ENCODE data around the gene CDK6.
"Not testable (repeated sequence)": the region's sequence is repeated elsewhere in the genome, so short reads cannot be mapped to it uniquely, and the experiment has no call there.

The CDK6 gene

GRCh38 chr7:92761391-92762097 lies 74.8 kb downstream of the CDK6 start:
- no peak for DNase-seq (ENCODE audit: low read depth)

- DNase-seq (ENCODE audit: low read depth): no peak
Measured at GRCh38 chr7:92758796-92759431, 77.5 kb downstream of the CDK6 start.

- not testable (repeated sequence) for DNase-seq (ENCODE audit: low read depth)
Measured at GRCh38 chr7:92757311-92757910, 79.0 kb downstream of the CDK6 start.

GRCh38 chr7:92755680-92756079 lies 80.7 kb downstream of the CDK6 start:
- DNase-seq (ENCODE audit: low read depth): no peak

- DNase-seq (ENCODE audit: low read depth): no peak
Measured at GRCh38 chr7:92754919-92755581, 81.3 kb downstream of the CDK6 start.

GRCh38 chr7:92753614-92754013 lies 82.8 kb downstream of the CDK6 start:
- no peak for DNase-seq (ENCODE audit: low read depth)

GRCh38 chr7:92751902-92752901 lies 84.2 kb downstream of the CDK6 start:
- peak; percentile 88 for DNase-seq (ENCODE audit: low read depth)

GRCh38 chr7:92750946-92751345 lies 85.4 kb downstream of the CDK6 start:
- DNase-seq (ENCODE audit: low read depth): no peak

- no peak for DNase-seq (ENCODE audit: low read depth)
Measured at GRCh38 chr7:92750447-92750839, 85.9 kb downstream of the CDK6 start.

GRCh38 chr7:92749832-92750446 lies 86.4 kb downstream of the CDK6 start:
- no peak for DNase-seq (ENCODE audit: low read depth)

- DNase-seq (ENCODE audit: low read depth): no peak
Measured at GRCh38 chr7:92749327-92749755, 87.0 kb downstream of the CDK6 start.

- DNase-seq (ENCODE audit: low read depth): no peak
Measured at GRCh38 chr7:92748495-92748894, 87.9 kb downstream of the CDK6 start.

GRCh38 chr7:92747041-92747835 lies 89.1 kb downstream of the CDK6 start:
- no peak for DNase-seq (ENCODE audit: low read depth)

- DNase-seq (ENCODE audit: low read depth): no peak
Measured at GRCh38 chr7:92745241-92745640, 91.1 kb downstream of the CDK6 start.

GRCh38 chr7:92744180-92744579 lies 92.2 kb downstream of the CDK6 start:
- DNase-seq (ENCODE audit: low read depth): not testable (repeated sequence)

- DNase-seq (ENCODE audit: low read depth): no peak
Measured at GRCh38 chr7:92742186-92742585, 94.2 kb downstream of the CDK6 start.

- DNase-seq (ENCODE audit: low read depth): no peak
Measured at GRCh38 chr7:92740700-92741126, 95.7 kb downstream of the CDK6 start.

- DNase-seq (ENCODE audit: low read depth): no peak
Measured at GRCh38 chr7:92740134-92740533, 96.2 kb downstream of the CDK6 start.

GRCh38 chr7:92739091-92739490 lies 97.3 kb downstream of the CDK6 start:
- DNase-seq (ENCODE audit: low read depth): no peak

- DNase-seq (ENCODE audit: low read depth): no peak
Measured at GRCh38 chr7:92737706-92738105, 98.7 kb downstream of the CDK6 start.
